Retinal pigment epithelial cell (primary cell): ENCODE measurements around the gene SAMD5.
A peak's percentile ranks its signal among the peaks of the same experiment; 100 is the strongest.

Experiments used
- DNase-seq: peaks from one replicate; pipeline ENCODE4 v3.0.0-alpha.2; 2010; ENCODE audit warnings: low read depth
- H3K4me3 ChIP-seq: 2 replicates; pipeline ENCODE4 v1.5.1; 2011; ENCODE audit warnings: mild to moderate bottlenecking, low read length, control low read depth, moderate library complexity
- CTCF ChIP-seq: conservative IDR thresholded peaks from 2 replicates; pipeline ENCODE4 v1.5.1; 2011; ENCODE audit warnings: low read depth, low read length, control low read depth, inconsistent platforms

The SAMD5 gene

GRCh38 chr6:147486683-147487082 is 21.8 kb upstream of the SAMD5 start:
- no peak overlapping the region for H3K4me3 ChIP-seq
- no peak for DNase-seq
- no peak for TF ChIP-seq CTCF

- no peak overlapping the region for H3K4me3 ChIP-seq
- no peak for DNase-seq
- no peak for TF ChIP-seq CTCF
Measured at GRCh38 chr6:147497472-147497871, 11.0 kb upstream of the SAMD5 start.

- H3K4me3 ChIP-seq, result no peak overlapping the region
- no peak for TF ChIP-seq CTCF
- DNase-seq, result no peak
Measured at GRCh38 chr6:147503587-147503986, 4.9 kb upstream of the SAMD5 start.

GRCh38 chr6:147504848-147505247 is 3.6 kb upstream of the SAMD5 start:
- TF ChIP-seq CTCF, result no peak
- no peak for DNase-seq

GRCh38 chr6:147506704-147507114 is 1.8 kb upstream of the SAMD5 start:
- H3K4me3 ChIP-seq, result peak overlapping the region; percentile 70

More at GRCh38 chr6:147504848-147505247, 3.6 kb upstream of the SAMD5 start:
- H3K4me3 ChIP-seq, result no peak overlapping the region

GRCh38 chr6:147507162-147508041 is 1.1 kb upstream of the SAMD5 start:
- peak overlapping the region; percentile 70 for H3K4me3 ChIP-seq
- DNase-seq, result no peak
- TF ChIP-seq CTCF, result no peak

More at GRCh38 chr6:147506704-147507114, 1.8 kb upstream of the SAMD5 start:
- TF ChIP-seq CTCF, result peak; percentile 83
- DNase-seq, result no peak
